Upper lobe of right lung (tissue), 1 donor: Measurements from ENCODE around the gene FOXP1. TPM values are rescaled to one million over a fixed set of nuclear protein-coding genes. Genes with fewer than 3 reads are reported as not detected.

Experiments
- ATAC-seq: fragments of 200-7000 bp; cut with Tn5 transposase; one replicate; pipeline ENCODE4 v1.9.1; 2020; ENCODE audit warnings: mild to moderate bottlenecking, moderate library complexity
- DNase-seq: peaks from one replicate; pipeline ENCODE4 v3.0.0-alpha.2; 2020
- H3K27ac ChIP-seq: fragments of 200-600 bp; one replicate; pipeline ENCODE4 v1.8.0; 2022
- H3K27me3 ChIP-seq: fragments of 200-600 bp; one replicate; pipeline ENCODE4 v1.8.0; 2022; ENCODE audit warnings: mild to moderate bottlenecking
- H3K36me3 ChIP-seq: fragments of 200-600 bp; one replicate; pipeline ENCODE4 v1.8.0; 2022
- H3K4me1 ChIP-seq: fragments of 200-600 bp; one replicate; pipeline ENCODE4 v1.8.0; 2022
- H3K4me3 ChIP-seq: fragments of 200-600 bp; one replicate; pipeline ENCODE4 v1.8.0; 2022; ENCODE audit warnings: mild to moderate bottlenecking
- H3K9me3 ChIP-seq: fragments of 200-600 bp; one replicate; pipeline ENCODE4 v1.8.0; 2022
- CTCF ChIP-seq: fragments of 200-600 bp; IDR thresholded peaks from one replicate; pipeline ENCODE4 v1.8.0; 2022; ENCODE audit warnings: antibody characterized with exemption
- intact Hi-C: fragments of 100-400 bp; cut with DNase I; formaldehyde crosslinking; loops from one replicate; pipeline ENCODE4 v1.11.0; 2022
- total RNA-seq: library from RNA; stranded (reverse); fragmentation: NEBNext Ultra II Directional; extraction: Animal tissue kit (Norgen Biotek cat#: 25700); gene quantifications from one replicate; pipeline ENCODE4 v1.2.1, GENCODE V29; 2021
- donor health status: DM: no; HTN: yes; CAD: no; lungs with severe emphysema.

Gene FOXP1
- total RNA-seq, 1 donor from 2014 or later = 140 TPM

GRCh38 chr3:71621825-71622537 is 38.5 kb upstream of the FOXP1 start:
- no peak for TF ChIP-seq CTCF
- intact Hi-C loops = no loop called here
- H3K27ac ChIP-seq = no peak overlapping the region
- no peaks in the 10 kb centered on the region for H3K4me1 ChIP-seq
- H3K4me3 ChIP-seq = no peak overlapping the region
- ATAC-seq (peak; percentile 74), DNase-seq (no peak)
- H3K27me3 ChIP-seq = no peaks in the 10 kb centered on the region
- H3K9me3 ChIP-seq = no peaks in the 10 kb centered on the region
- H3K36me3 ChIP-seq = no peaks in the 10 kb centered on the region

- Histone ChIP-seq H3K27ac (no peak overlapping the region), H3K36me3 (no peaks in the 10 kb centered on the region), H3K27me3 (no peaks in the 10 kb centered on the region), H3K9me3 (no peaks in the 10 kb centered on the region), H3K4me3 (no peak overlapping the region), H3K4me1 (no peaks in the 10 kb centered on the region)
- TF ChIP-seq CTCF = no peak
- intact Hi-C loops = no loop called here
- no peak for ATAC-seq
- DNase-seq = no peak
These were observed 35.0 kb upstream of the FOXP1 start for GRCh38 chr3:71618538-71618937.

GRCh38 chr3:71616571-71617021 is 33.1 kb upstream of the FOXP1 start:
- Histone ChIP-seq H3K27ac (no peak overlapping the region), H3K9me3 (no peaks in the 10 kb centered on the region), H3K36me3 (no peaks in the 10 kb centered on the region), H3K4me3 (no peak overlapping the region), H3K4me1 (no peaks in the 10 kb centered on the region), H3K27me3 (no peaks in the 10 kb centered on the region)
- DNase-seq (no peak), ATAC-seq (no peak)
- TF ChIP-seq CTCF = no peak
- intact Hi-C loops = no loop called here

- no peak for TF ChIP-seq CTCF
- intact Hi-C loops = no loop called here
These were observed 31.3 kb upstream of the FOXP1 start for GRCh38 chr3:71614869-71615268.

GRCh38 chr3:71614426-71614825 is 30.9 kb upstream of the FOXP1 start:
- H3K27ac ChIP-seq = no peak overlapping the region
- no peak for ATAC-seq
- no peak for TF ChIP-seq CTCF

More at GRCh38 chr3:71614869-71615268, 31.3 kb upstream of the FOXP1 start:
- no peak overlapping the region for H3K27ac ChIP-seq
- H3K36me3 ChIP-seq = no peaks in the 10 kb centered on the region
- no peak for DNase-seq
- no peak for ATAC-seq
- no peak overlapping the region for H3K4me3 ChIP-seq
- H3K27me3 ChIP-seq = no peaks in the 10 kb centered on the region
- no peaks in the 10 kb centered on the region for H3K9me3 ChIP-seq
- no peaks in the 10 kb centered on the region for H3K4me1 ChIP-seq

More at GRCh38 chr3:71614426-71614825, 30.9 kb upstream of the FOXP1 start:
- H3K4me1 ChIP-seq = no peaks in the 10 kb centered on the region
- no peak overlapping the region for H3K4me3 ChIP-seq
- no peaks in the 10 kb centered on the region for H3K9me3 ChIP-seq
- H3K27me3 ChIP-seq = no peaks in the 10 kb centered on the region
- intact Hi-C loops = no loop called here
- no peaks in the 10 kb centered on the region for H3K36me3 ChIP-seq
- DNase-seq = no peak
